ENCODE measurements around the gene MET. TPM values are rescaled to one million over a fixed set of nuclear protein-coding genes. Genes with fewer than 3 reads are reported as not detected.

The MET gene
- total RNA-seq, 1 donor from 2014 or later: 15.2 TPM

DNA sequence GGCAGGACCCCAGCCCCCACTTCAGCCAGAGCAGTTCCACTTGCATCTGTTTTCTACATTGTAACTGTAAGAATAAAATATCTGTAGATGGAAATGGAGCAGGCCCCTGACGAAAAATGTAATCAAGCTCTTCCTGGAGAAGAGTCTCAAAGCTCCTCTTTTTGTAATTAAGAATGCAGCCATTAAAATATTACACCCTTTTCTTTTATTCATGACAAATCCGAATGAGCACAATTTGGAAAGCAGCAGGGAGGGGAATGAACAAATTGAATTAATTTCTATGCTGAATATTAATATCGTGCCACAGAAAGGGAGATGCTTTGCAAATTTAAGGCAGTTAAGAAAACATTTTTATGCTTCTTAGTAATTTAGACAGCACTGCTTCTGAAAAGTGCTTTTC is 165.6 kb downstream of the MET start:
- Histone ChIP-seq H3K36me3 (no peaks in the 10 kb centered on the region), H3K4me3 (no peak overlapping the region), H3K27ac (no peak overlapping the region), H3K9me3 (no peaks in the 10 kb centered on the region), H3K4me1 (no peaks in the 10 kb centered on the region), H3K27me3 (no peaks in the 10 kb centered on the region)
- TF ChIP-seq POLR2AphosphoS5 (IDR thresholded peaks at IDR 0.05; ENCODE audit: insufficient read depth in 1 of 2, low read depth in 1 of 2): no peak
- no peak for TF ChIP-seq CTCF (IDR thresholded peaks at IDR 0.05)
- no peak for TF ChIP-seq POLR2A (IDR thresholded peaks at IDR 0.05)
- intact Hi-C loops (cut with DNase I): no loop called here
- DNase-seq (ENCODE audit: extremely low spot score in 2 of 2): no peak

- DNase-seq (ENCODE audit: extremely low spot score in 2 of 2): no peak
- Histone ChIP-seq H3K36me3 (no peaks in the 10 kb centered on the region), H3K27ac (no peak overlapping the region), H3K27me3 (no peaks in the 10 kb centered on the region), H3K9me3 (no peaks in the 10 kb centered on the region), H3K4me3 (no peak overlapping the region), H3K4me1 (no peaks in the 10 kb centered on the region)
- no peak for TF ChIP-seq POLR2A (IDR thresholded peaks at IDR 0.05)
- no peak for TF ChIP-seq POLR2AphosphoS5 (IDR thresholded peaks at IDR 0.05; ENCODE audit: insufficient read depth in 1 of 2, low read depth in 1 of 2)
- no peak for TF ChIP-seq CTCF (IDR thresholded peaks at IDR 0.05)
- intact Hi-C loops (cut with DNase I): no loop called here
These were observed 168.3 kb downstream of the MET start for GRCh38 chr7:116840256-116840655.

- Histone ChIP-seq H3K9me3 (no peaks in the 10 kb centered on the region), H3K4me3 (no peak overlapping the region), H3K27me3 (no peaks in the 10 kb centered on the region), H3K36me3 (no peaks in the 10 kb centered on the region), H3K4me1 (no peaks in the 10 kb centered on the region), H3K27ac (no peak overlapping the region)
- TF ChIP-seq CTCF (IDR thresholded peaks at IDR 0.05) (no peak), POLR2A (IDR thresholded peaks at IDR 0.05) (no peak), POLR2AphosphoS5 (IDR thresholded peaks at IDR 0.05; ENCODE audit: insufficient read depth in 1 of 2, low read depth in 1 of 2) (no peak)
- no peak for DNase-seq (ENCODE audit: extremely low spot score in 2 of 2)
- intact Hi-C loops (cut with DNase I): no loop called here
These were observed 170.4 kb downstream of the MET start for GRCh38 chr7:116842371-116842770.

- no peak overlapping the region for H3K27ac ChIP-seq
- intact Hi-C loops (cut with DNase I): no loop called here
- H3K36me3 ChIP-seq: no peaks in the 10 kb centered on the region
- H3K4me1 ChIP-seq: no peaks in the 10 kb centered on the region
- H3K27me3 ChIP-seq: no peaks in the 10 kb centered on the region
- H3K9me3 ChIP-seq: no peaks in the 10 kb centered on the region
- no peak for TF ChIP-seq POLR2A (IDR thresholded peaks at IDR 0.05)
- no peak for TF ChIP-seq CTCF (IDR thresholded peaks at IDR 0.05)
- no peak for TF ChIP-seq POLR2AphosphoS5 (IDR thresholded peaks at IDR 0.05; ENCODE audit: insufficient read depth in 1 of 2, low read depth in 1 of 2)
- DNase-seq (ENCODE audit: extremely low spot score in 2 of 2): no peak
- H3K4me3 ChIP-seq: no peak overlapping the region
These were observed 171.4 kb downstream of the MET start for GRCh38 chr7:116843378-116843777.

Other genes with a start within 250 kb of the MET start
- gene CAV2, start 172.5 kb upstream of the MET start, total RNA-seq: 42.5 TPM
- 162 TPM for gene CAV1, start 147.2 kb upstream of the MET start, total RNA-seq
- gene CAPZA2, start 190.4 kb downstream of the MET start, total RNA-seq: 86.2 TPM